Gastrocnemius medialis (tissue), 4 donors: ENCODE measurements around the gene NUDT17. TPM values are rescaled to one million over a fixed set of nuclear protein-coding genes. Genes with fewer than 3 reads are reported as not detected.

ENCODE experiments used
- ATAC-seq, 2 donors: fragments of 150-250 bp; one replicate each; pipeline ENCODE4 v1.9.1; 2016
- DNase-seq, 2 donors: peaks; one replicate each; pipeline ENCODE4 v3.0.0-alpha.2; 2019
- H3K27ac ChIP-seq, 4 donors: fragments of 200-600 bp; sonication (generic); 1 replicate in 1 of 4; 2 replicates in 3 of 4; pipeline ENCODE4 v1.5.1; 2016 to 2018; ENCODE audit warnings: mild to moderate bottlenecking in 2 of 4, moderate library complexity in 1 of 4
- H3K27me3 ChIP-seq, 3 donors: fragments of 200-600 bp; sonication (generic) in 2 of 3; 1 replicate in 1 of 3; 2 replicates in 2 of 3; pipeline versions ENCODE4 v1.5.1 to v1.6.0; 2016 to 2019; ENCODE audit warnings: mild to moderate bottlenecking in 1 of 3, moderate library complexity in 1 of 3
- H3K36me3 ChIP-seq, 2 donors: fragments of 200-600 bp; sonication (generic) in 1 of 2; one replicate each; pipeline ENCODE4 v1.5.1; 2017 to 2018
- H3K4me1 ChIP-seq, 2 donors: fragments of 200-600 bp; sonication (generic) in 1 of 2; one replicate each; pipeline ENCODE4 v1.5.1; 2016 to 2017; ENCODE audit warnings: mild to moderate bottlenecking in 2 of 2
- H3K4me3 ChIP-seq, 4 donors: fragments of 200-600 bp; sonication (generic) in 3 of 4; 1 replicate in 1 of 4; 2 replicates in 3 of 4; pipeline ENCODE4 v1.5.1; 2016 to 2019; ENCODE audit warnings: mild to moderate bottlenecking in 2 of 4
- H3K9me3 ChIP-seq, 3 donors: fragments of 200-600 bp; sonication (generic) in 2 of 3; 1 replicate in 1 of 3; 2 replicates in 2 of 3; pipeline ENCODE4 v1.5.1; 2016 to 2019
- POLR2A ChIP-seq, 2 donors: fragments of 450-650 bp; IDR thresholded peaks; one replicate each; pipeline ENCODE4 v1.6.1; 2017; ENCODE audit warnings: antibody characterized with exemption in 2 of 2, mild to moderate bottlenecking in 2 of 2, moderate library complexity in 2 of 2
- in situ Hi-C, 4 donors: fragments of 200-750 bp; cut with MboI; loops; one replicate each; pipeline versions ENCODE4 v1.15.0 to v1.8.0; 2017; ENCODE audit warnings: low sequenced_read_pairs in 4 of 4
- intact Hi-C: fragments of 100-400 bp; cut with DNase I; formaldehyde crosslinking; loops from one replicate; pipeline ENCODE4 v1.15.1; 2023; ENCODE audit warnings: low total_unique reads
- total RNA-seq, 4 donors: library from RNA; depleted of rRNA; stranded (reverse); fragments of >200 nt; gene quantifications; one replicate each; pipeline versions ENCODE4 v1.1.0 to v1.2.3, GENCODE V29; 2016
- TF ChIP-seq, protein P1 (sequence below), 5 experiments: fragments of 450-650 bp in 3 of 5; fragments of 200-600 bp in 2 of 5; sonication (generic) in 2 of 5; IDR thresholded peaks in 4 of 5; conservative IDR thresholded peaks in 1 of 5; 1 replicate in 4 of 5; 2 replicates in 1 of 5; pipeline ENCODE4 v1.5.1; 2016 to 2019; ENCODE audit warnings: antibody characterized with exemption in 5 of 5, mild to moderate bottlenecking in 3 of 5, moderate library complexity in 3 of 5

NUDT17 gene
- total RNA-seq, 4 donors from 2014 or later: 0.46 to 2.2 (median 0.51) TPM; not detected in 1

- peaks cover 43% of the 10 kb centered on the region in 2 donors for H3K4me1 ChIP-seq
- peak in 1 of 2 donors; percentile 26 for TF ChIP-seq POLR2A (IDR thresholded peaks at IDR 0.05)
- TF ChIP-seq, protein P1, sequence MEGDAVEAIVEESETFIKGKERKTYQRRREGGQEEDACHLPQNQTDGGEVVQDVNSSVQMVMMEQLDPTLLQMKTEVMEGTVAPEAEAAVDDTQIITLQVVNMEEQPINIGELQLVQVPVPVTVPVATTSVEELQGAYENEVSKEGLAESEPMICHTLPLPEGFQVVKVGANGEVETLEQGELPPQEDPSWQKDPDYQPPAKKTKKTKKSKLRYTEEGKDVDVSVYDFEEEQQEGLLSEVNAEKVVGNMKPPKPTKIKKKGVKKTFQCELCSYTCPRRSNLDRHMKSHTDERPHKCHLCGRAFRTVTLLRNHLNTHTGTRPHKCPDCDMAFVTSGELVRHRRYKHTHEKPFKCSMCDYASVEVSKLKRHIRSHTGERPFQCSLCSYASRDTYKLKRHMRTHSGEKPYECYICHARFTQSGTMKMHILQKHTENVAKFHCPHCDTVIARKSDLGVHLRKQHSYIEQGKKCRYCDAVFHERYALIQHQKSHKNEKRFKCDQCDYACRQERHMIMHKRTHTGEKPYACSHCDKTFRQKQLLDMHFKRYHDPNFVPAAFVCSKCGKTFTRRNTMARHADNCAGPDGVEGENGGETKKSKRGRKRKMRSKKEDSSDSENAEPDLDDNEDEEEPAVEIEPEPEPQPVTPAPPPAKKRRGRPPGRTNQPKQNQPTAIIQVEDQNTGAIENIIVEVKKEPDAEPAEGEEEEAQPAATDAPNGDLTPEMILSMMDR (IDR thresholded peaks at IDR 0.05 in 4 of 5, conservative IDR thresholded peaks at IDR 0.05 in 1 of 5): no peak
- in situ Hi-C loops: loop anchor here in 2 of 4 donors (5.0 to 10.0 kb wide), 3 partner anchors 65 to 125 kb away; partner anchors contain the start of gene LIX1L (in 1 of the 2)
These were observed 44.3 kb downstream of the NUDT17 start for GRCh38 chr1:145889722-145890121.

DNA sequence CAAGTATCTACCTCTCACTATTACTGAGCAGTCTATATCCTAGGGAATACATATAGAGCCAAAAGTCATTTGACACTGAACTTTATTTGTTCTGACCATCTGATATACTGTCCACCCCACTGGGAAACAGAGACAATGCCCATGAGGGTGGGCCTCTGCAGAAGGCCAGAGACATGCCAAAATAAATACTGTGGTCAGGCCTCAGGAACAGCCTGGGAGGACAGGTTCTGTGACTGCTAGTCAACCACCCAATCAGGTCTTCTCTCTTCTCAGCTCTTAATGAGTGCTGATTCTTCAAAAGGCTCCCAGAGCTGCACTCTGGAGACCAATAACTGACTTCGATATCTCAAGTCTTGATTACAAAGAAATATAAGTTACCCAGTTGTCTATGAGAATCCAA is 45.7 kb downstream of the NUDT17 start:
- Histone ChIP-seq H3K27ac (peak overlapping the region; percentile 88 to 98 (median 91)), H3K36me3 (peaks cover 0 to 4% of the 10 kb centered on the region in 2 donors), H3K4me1 (peaks cover 36 to 43% of the 10 kb centered on the region in 2 donors), H3K9me3 (no peaks in the 10 kb centered on the region), H3K4me3 (no peak overlapping the region), H3K27me3 (no peaks in the 10 kb centered on the region)
- intact Hi-C loops (no loop called here), in situ Hi-C loops (loop anchor here in 2 of 4 donors (5.0 to 10.0 kb wide), 3 partner anchors 64 to 124 kb away; partner anchors contain the start of gene LIX1L (in 1 of the 2))
- no peak for ATAC-seq
- no peak for TF ChIP-seq POLR2A (IDR thresholded peaks at IDR 0.05)
- TF ChIP-seq, protein P1 (IDR thresholded peaks at IDR 0.05 in 4 of 5, conservative IDR thresholded peaks at IDR 0.05 in 1 of 5): no peak
- no peak for DNase-seq

More at GRCh38 chr1:145889722-145890121, 44.3 kb downstream of the NUDT17 start:
- Histone ChIP-seq H3K4me3 (no peak overlapping the region), H3K9me3 (no peaks in the 10 kb centered on the region), H3K27me3 (no peaks in the 10 kb centered on the region), H3K27ac (peak overlapping the region; percentile 88 to 98 (median 91)), H3K36me3 (peaks cover 0 to 1% of the 10 kb centered on the region in 2 donors)
- DNase-seq: peak; percentile 73 to 80
- ATAC-seq: peak; percentile 68 to 74
- intact Hi-C loops: no loop called here

- Histone ChIP-seq H3K9me3 (no peaks in the 10 kb centered on the region), H3K36me3 (peaks cover 0 to 9% of the 10 kb centered on the region in 2 donors), H3K4me3 (peak overlapping the region in 3 of 4 donors; percentile 6 to 29 (median 12)), H3K27ac (peak overlapping the region; percentile 88 to 98 (median 91)), H3K27me3 (no peaks in the 10 kb centered on the region), H3K4me1 (peaks cover 36 to 43% of the 10 kb centered on the region in 2 donors)
- DNase-seq (peak; percentile 98), ATAC-seq (peak; percentile 89 to 90)
- in situ Hi-C loops: loop anchor here in 2 of 4 donors (5.0 to 10.0 kb wide), 3 partner anchors 63 to 123 kb away; partner anchors contain the start of gene LIX1L (in 1 of the 2)
- intact Hi-C loops: loop anchor here (1.0 to 2.0 kb wide), 3 partner anchors 18 to 115 kb away; partner anchors contain the start of genes ANKRD34A, ITGA10 and POLR3GL
- TF ChIP-seq, protein P1 (IDR thresholded peaks at IDR 0.05 in 4 of 5, conservative IDR thresholded peaks at IDR 0.05 in 1 of 5): peak; percentile 92 to 98 (median 97)
- TF ChIP-seq POLR2A (IDR thresholded peaks at IDR 0.05): peak; percentile 44 to 85
These were observed 46.4 kb downstream of the NUDT17 start for GRCh38 chr1:145891587-145892485.

DNA sequence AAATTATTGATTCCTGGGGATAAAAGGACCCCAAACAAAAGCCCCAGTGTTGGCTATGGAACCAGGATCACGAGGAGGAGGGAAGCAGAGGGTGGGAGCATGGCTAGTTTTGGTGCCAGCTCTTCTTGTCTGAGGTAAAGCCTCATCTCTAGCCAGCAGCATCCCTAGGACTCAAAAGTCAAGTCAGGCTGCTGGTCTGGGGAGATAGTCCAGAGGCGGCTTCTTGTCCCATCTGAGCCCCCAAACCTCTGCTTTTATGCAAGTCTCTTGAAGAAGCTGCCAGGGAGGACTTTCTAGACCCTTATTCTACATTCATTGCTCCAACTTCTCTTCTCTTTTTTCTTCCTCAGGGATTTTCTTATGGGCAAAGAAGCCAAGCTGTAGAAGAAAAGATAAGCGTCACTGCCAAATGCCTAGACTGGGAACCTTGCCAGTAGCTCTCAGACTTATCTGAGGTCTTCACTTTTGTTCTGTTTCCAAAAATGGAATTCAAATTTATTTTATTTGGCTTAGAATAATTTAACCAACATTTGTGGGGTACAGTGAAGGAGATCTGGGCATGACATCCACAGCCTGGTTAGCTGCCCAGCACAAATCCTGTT is 47.2 kb downstream of the NUDT17 start:
- no peak for DNase-seq

More for the DNA sequence above, 47.2 kb downstream of the NUDT17 start:
- Histone ChIP-seq H3K4me1 (peaks cover 36 to 38% of the 10 kb centered on the region in 2 donors), H3K9me3 (no peaks in the 10 kb centered on the region), H3K4me3 (peak overlapping the region in 3 of 4 donors; percentile 6 to 13 (median 12)), H3K27ac (peak overlapping the region; percentile 88 to 98 (median 91)), H3K27me3 (no peaks in the 10 kb centered on the region), H3K36me3 (peaks cover 0 to 14% of the 10 kb centered on the region in 2 donors)
- in situ Hi-C loops: loop anchor here in 2 of 4 donors (5.0 to 10.0 kb wide), 3 partner anchors 62 to 122 kb away; partner anchors contain the start of gene LIX1L (in 1 of the 2)
- intact Hi-C loops: loop anchor here (1.0 to 2.0 kb wide), 3 partner anchors 18 to 114 kb away; partner anchors contain the start of genes ANKRD34A, ITGA10 and POLR3GL
- TF ChIP-seq, protein P1 (IDR thresholded peaks at IDR 0.05 in 4 of 5, conservative IDR thresholded peaks at IDR 0.05 in 1 of 5): no peak
- no peak for ATAC-seq
